Osteoblast (primary cell): ENCODE data around the gene ZNF57. TPM values are rescaled to one million over a fixed set of nuclear protein-coding genes. Genes with fewer than 3 reads are reported as not detected.

Source experiments
- DNase-seq: peaks from one replicate; pipeline ENCODE4 v3.0.0; 2011; ENCODE audit warnings: low spot score, mixed read lengths; ENCODE audit not compliant: insufficient read length; ENCODE audit errors: missing footprints
- H2AFZ ChIP-seq: 2 replicates; pipeline ENCODE4 v1.6.0; 2011; ENCODE audit warnings: mild to moderate bottlenecking, low read length
- H3K27ac ChIP-seq: 2 replicates; pipeline ENCODE4 v1.5.1; 2011; ENCODE audit warnings: mild to moderate bottlenecking, low read depth, low read length, moderate library complexity
- H3K27me3 ChIP-seq: 2 replicates; pipeline ENCODE4 v1.6.0; 2012; ENCODE audit warnings: mild to moderate bottlenecking, control low read depth, inconsistent platforms, low read length, moderate library complexity; ENCODE audit not compliant: insufficient read depth
- H3K36me3 ChIP-seq: 2 replicates; pipeline ENCODE4 v1.5.1; 2011; ENCODE audit warnings: mild to moderate bottlenecking, low read length, control low read depth, moderate library complexity; ENCODE audit not compliant: insufficient read depth
- H3K4me1 ChIP-seq: 2 replicates; pipeline ENCODE4 v1.5.1; 2011; ENCODE audit warnings: mild to moderate bottlenecking, low read length, control low read depth, moderate library complexity; ENCODE audit not compliant: insufficient read depth
- H3K4me2 ChIP-seq: 2 replicates; pipeline ENCODE4 v1.6.0; 2011; ENCODE audit warnings: mild to moderate bottlenecking, low read length; ENCODE audit not compliant: insufficient read depth
- H3K4me3 ChIP-seq: fragments of 200-600 bp; sonication (generic); 3 replicates; pipeline ENCODE4 v1.5.1; 2012; ENCODE audit warnings: mild to moderate bottlenecking, low read length, inconsistent platforms; ENCODE audit not compliant: insufficient read depth
- H3K79me2 ChIP-seq: 2 replicates; pipeline ENCODE4 v1.6.0; 2012; ENCODE audit warnings: mild to moderate bottlenecking, low read length, control low read depth, inconsistent platforms; ENCODE audit not compliant: insufficient read depth
- H3K9me3 ChIP-seq: 2 replicates; pipeline ENCODE4 v1.5.1; 2011; ENCODE audit warnings: low read depth, low read length, control low read depth
- H4K20me1 ChIP-seq: 2 replicates; pipeline ENCODE4 v1.6.0; 2012; ENCODE audit warnings: mild to moderate bottlenecking, low read length, control low read depth; ENCODE audit not compliant: insufficient read depth
- total RNA-seq: library from RNA; depleted of rRNA; stranded (reverse); fragments of >200 nt; gene quantifications from 2 replicates; pipeline ENCODE4 v1.2.3, GENCODE V29; 2012
- TF ChIP-seq, protein P1 (sequence below): IDR thresholded peaks from 2 replicates; pipeline ENCODE4 v1.5.1; 2011; ENCODE audit warnings: mild to moderate bottlenecking, low read depth, low read length, moderate library complexity; ENCODE audit errors: extremely low read depth

ZNF57 gene
- total RNA-seq, 1 donor = 5.4 TPM

DNA sequence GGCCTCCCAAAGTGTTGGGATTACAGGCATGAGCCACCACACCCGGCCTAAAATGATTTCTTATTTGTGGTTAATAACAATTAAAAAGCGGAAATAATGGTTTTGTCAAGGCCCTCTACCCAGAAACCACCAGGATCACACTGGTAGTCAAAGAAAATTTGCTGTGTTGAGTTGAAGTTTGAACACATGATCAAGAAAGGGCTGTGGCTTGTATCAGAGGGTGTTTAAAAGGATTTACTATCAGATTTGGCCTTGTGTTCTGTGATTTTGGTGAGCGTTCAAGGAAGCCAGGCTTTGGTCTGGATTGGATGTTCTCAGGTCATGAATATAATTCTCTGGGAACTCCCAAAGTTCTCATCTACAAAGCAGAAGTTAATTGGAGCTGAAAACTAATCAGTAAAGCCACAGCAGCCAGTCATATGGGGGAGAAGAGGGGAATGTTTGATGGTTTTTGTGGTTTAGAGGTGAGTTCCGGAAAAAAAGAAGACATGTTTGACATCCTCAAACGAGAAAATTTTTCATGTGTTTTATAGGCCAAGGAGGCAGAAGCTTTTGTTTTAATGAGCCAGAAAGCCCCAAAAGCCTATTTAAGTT lies 44.2 kb upstream of the ZNF57 start:
- no peak overlapping the region for H3K4me3 ChIP-seq
- H2AFZ ChIP-seq = no peak overlapping the region
- H3K4me1 ChIP-seq = no peaks in the 10 kb centered on the region
- DNase-seq = no peak
- H3K27ac ChIP-seq = no peak overlapping the region
- no peak overlapping the region for H3K4me2 ChIP-seq
- H4K20me1 ChIP-seq = no peaks in the 10 kb centered on the region
- no peaks in the 10 kb centered on the region for H3K27me3 ChIP-seq
- TF ChIP-seq, protein P1, sequence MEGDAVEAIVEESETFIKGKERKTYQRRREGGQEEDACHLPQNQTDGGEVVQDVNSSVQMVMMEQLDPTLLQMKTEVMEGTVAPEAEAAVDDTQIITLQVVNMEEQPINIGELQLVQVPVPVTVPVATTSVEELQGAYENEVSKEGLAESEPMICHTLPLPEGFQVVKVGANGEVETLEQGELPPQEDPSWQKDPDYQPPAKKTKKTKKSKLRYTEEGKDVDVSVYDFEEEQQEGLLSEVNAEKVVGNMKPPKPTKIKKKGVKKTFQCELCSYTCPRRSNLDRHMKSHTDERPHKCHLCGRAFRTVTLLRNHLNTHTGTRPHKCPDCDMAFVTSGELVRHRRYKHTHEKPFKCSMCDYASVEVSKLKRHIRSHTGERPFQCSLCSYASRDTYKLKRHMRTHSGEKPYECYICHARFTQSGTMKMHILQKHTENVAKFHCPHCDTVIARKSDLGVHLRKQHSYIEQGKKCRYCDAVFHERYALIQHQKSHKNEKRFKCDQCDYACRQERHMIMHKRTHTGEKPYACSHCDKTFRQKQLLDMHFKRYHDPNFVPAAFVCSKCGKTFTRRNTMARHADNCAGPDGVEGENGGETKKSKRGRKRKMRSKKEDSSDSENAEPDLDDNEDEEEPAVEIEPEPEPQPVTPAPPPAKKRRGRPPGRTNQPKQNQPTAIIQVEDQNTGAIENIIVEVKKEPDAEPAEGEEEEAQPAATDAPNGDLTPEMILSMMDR = no peak
- H3K79me2 ChIP-seq = no peaks in the 10 kb centered on the region
- H3K36me3 ChIP-seq = peaks cover 28% of the 10 kb centered on the region
- peaks cover 57% of the 10 kb centered on the region for H3K9me3 ChIP-seq

DNA sequence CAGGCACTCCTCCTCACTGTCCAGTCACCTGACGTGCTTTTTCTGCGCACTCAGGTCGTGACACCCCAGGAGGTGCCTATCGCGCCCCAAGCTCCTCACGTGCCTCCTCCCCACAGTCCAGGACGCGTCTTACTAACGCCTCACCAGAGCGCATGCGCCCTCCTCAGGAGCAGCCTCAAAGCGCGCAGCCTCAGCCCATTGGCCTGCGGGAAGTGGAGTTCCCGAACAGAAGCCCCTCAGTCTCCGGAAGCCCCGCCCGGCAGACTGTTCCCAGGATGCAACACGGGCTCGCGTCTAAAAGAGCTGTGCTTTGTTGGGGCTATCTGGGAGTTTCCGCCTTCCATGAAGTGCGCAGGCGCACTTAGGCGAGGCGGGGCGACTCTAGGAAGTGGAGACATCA lies 41.9 kb upstream of the ZNF57 start:
- TF ChIP-seq, protein P1 = no peak
- no peaks in the 10 kb centered on the region for H3K79me2 ChIP-seq
- peaks cover 6% of the 10 kb centered on the region for H3K36me3 ChIP-seq
- H4K20me1 ChIP-seq = no peaks in the 10 kb centered on the region
- no peaks in the 10 kb centered on the region for H3K27me3 ChIP-seq
- H2AFZ ChIP-seq = no peak overlapping the region
- H3K4me3 ChIP-seq = no peak overlapping the region
- no peak overlapping the region for H3K4me2 ChIP-seq
- DNase-seq = no peak
- H3K4me1 ChIP-seq = no peaks in the 10 kb centered on the region
- peaks cover 36% of the 10 kb centered on the region for H3K9me3 ChIP-seq
- no peak overlapping the region for H3K27ac ChIP-seq

- no peaks in the 10 kb centered on the region for H3K27me3 ChIP-seq
- H3K4me2 ChIP-seq = no peak overlapping the region
- no peak overlapping the region for H3K27ac ChIP-seq
- H3K4me3 ChIP-seq = no peak overlapping the region
- DNase-seq = peak; percentile 15
- no peaks in the 10 kb centered on the region for H4K20me1 ChIP-seq
- H3K79me2 ChIP-seq = no peaks in the 10 kb centered on the region
- H3K36me3 ChIP-seq = no peaks in the 10 kb centered on the region
- H2AFZ ChIP-seq = no peak overlapping the region
- TF ChIP-seq, protein P1 = no peak
- no peaks in the 10 kb centered on the region for H3K4me1 ChIP-seq
- H3K9me3 ChIP-seq = peaks cover 11% of the 10 kb centered on the region
Measured at GRCh38 chr19:2863816-2864215, 36.9 kb upstream of the ZNF57 start.

GRCh38 chr19:2865334-2866100 lies 35.2 kb upstream of the ZNF57 start:
- DNase-seq = no peak
- H3K4me1 ChIP-seq = no peaks in the 10 kb centered on the region

More at GRCh38 chr19:2865334-2866100, 35.2 kb upstream of the ZNF57 start:
- Histone ChIP-seq H2AFZ (no peak overlapping the region), H3K4me2 (no peak overlapping the region), H3K9me3 (no peaks in the 10 kb centered on the region), H3K27me3 (no peaks in the 10 kb centered on the region), H3K79me2 (no peaks in the 10 kb centered on the region), H3K4me3 (no peak overlapping the region), H4K20me1 (no peaks in the 10 kb centered on the region), H3K36me3 (no peaks in the 10 kb centered on the region), H3K27ac (no peak overlapping the region)
- TF ChIP-seq, protein P1 = no peak
